Measurements from ENCODE around the gene SECISBP2.
"Not testable (repeated sequence)": the region's sequence is repeated elsewhere in the genome, so short reads cannot be mapped to it uniquely, and the experiment has no call there.

The SECISBP2 gene

DNA sequence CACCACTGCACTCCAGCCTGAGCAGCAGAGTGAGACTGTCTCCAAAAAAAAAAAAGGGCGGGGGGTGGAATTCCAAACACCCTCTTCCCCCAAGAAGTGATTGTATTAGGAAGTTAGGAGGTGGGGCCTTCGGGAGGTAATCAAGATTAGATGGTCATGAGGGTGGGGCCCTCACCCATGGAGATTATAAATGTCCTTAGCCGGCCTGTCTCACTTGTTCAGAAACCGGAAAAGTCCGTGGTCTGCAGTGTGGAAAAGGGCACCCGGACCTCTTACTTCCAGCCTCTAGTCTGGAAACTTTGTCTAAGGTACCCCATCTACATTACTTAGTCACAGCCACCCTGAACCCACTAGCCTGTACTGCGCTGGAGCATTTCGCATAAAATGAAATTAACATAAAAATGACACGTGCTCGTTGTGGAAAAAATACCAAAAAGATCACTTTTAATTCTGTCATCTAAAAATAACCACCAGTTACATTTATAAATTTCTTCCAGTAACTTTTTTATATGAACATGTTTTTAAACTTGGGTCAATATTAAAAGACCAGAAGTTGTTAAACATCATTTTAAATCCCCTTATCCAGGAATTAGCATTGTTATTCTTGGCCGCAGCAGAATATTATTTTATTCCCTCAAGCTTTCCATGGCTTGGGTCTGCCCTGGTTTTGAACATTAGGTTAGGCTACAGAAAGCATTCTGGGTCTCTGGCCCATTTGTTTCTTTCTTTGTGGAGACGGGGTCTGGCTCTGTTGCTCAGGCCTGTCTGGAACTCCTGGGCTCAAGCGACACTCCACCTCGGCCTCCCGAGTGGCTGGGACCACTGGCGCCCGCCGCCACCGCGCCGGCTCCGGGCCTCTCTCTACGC lies 8.5 kb upstream of the SECISBP2 start:
- no peak for DNase-seq

DNA sequence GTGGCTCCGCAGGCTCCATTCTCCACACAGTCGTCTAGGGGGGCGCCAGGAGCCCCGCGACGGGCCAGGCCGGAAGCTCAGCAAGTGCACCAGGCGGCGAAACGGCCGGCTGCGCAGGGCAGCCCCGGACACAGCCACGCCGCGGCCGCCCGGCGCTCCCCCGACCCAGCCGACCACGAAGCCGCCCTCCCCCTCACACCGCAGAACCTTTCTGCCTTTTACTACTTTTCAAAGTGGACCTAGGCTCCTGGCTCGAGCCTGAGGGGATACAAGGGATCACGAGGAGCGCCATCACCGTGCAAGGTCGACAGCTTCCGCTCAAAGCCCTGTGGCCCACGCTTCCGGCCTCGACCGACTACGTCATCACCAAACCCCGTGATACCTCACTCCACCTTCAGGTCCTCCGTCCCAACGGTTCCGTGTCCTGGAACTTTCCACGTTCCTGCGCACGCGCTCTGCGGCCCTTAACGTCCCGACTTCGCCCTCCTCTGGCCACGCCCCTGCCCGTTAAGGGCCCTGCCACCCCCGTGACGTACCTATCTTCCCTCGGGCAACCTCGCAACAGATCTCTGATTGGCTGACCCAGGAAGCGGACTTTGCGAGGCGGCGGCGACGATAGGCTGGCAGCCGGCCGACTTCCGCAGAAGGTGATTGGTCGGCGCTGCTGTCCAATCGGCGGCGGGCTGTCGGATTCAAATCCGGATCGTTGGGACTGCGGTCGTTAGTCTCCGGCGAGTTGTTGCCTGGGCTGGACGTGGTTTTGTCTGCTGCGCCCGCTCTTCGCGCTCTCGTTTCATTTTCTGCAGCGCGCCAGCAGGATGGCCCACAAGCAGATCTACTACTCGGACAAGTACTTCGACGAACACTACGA lies 7.6 kb upstream of the SECISBP2 start, which contains the start of gene CKS2:
Gene CKS2 (plus strand): TSS at position 721 of the 871 bp plus-strand sequence. CDS start 98 bp downstream, at position 819.
- DNase-seq = peak; percentile 100

DNA sequence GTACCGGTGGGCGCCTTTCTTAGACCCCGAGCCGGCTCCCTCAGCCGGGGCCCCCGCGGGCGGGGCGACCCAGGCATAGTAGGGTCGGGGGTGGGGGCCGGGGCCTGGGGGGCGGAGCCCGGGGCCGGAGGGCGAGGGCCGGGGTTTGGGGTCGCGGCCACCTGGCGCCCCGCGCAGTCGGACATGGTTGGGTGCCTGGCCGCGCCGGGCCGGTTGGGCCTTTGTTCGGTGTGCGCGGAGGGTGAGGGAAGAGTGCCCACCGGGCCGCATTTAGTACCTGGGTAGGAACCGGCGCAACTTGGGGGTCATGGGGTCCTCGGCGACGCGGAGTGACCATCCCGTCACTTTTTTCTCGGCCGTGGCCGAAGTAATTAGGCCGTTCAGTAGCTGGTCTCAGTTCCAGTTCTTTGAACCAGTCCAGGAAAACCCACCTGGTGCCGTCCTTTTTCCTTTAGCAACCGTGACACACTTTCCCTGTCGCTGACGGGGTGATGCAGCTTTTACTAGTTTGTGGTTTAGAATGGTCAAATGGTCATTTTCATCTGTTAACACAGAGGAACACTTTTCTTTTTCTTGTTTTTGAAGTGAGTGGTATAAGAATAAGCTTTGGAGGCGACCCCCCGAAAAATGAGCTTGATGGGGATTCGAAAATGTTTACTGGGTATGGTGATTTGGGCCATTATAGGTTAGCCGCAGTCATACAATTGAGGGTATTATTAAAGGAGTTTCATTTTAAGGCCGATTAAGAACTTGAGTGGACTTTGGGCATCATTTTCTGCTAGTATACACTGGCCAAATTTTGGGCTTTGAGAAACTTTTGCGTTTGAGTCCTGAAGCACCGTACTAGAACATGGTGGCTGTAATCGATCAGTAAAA lies 6.7 kb upstream of the SECISBP2 start:
- no peak for DNase-seq

DNA sequence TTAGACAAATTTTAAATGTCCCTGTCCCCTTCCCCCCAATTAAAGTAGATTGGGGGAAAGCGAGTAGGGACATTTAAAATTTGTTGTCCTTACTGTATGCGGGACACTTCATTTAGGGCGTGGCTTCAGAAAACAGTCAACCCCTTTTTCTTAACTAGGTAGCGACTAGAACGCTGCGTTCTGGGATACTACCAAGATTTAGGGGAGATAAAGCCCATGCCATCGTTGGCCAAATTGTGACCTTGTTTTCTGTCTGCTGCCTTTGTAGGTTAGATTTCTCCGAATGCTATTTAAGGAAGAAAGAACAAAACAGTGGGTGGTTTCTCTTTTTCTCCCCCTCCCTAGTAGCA lies 6.1 kb upstream of the SECISBP2 start:
- no peak for DNase-seq

DNA sequence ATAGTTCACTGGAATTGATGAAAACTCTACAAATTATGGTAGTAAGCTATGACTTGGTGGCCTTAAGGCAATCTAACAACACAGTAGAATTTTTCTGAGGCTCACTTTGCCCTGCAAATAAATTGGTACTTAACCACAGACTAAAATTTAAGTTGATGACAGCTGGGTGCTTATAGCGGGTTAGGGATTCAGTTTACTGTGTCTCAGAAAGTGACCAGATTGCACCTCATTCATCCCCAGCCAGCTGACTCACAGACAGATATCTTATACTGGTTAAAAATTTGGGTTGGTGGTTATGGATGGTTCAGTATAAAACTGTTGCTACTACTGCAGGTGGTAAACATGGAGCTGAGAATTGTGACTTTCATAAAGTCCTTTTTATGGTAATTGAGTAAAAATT lies 4.5 kb upstream of the SECISBP2 start:
- DNase-seq = no peak

DNA sequence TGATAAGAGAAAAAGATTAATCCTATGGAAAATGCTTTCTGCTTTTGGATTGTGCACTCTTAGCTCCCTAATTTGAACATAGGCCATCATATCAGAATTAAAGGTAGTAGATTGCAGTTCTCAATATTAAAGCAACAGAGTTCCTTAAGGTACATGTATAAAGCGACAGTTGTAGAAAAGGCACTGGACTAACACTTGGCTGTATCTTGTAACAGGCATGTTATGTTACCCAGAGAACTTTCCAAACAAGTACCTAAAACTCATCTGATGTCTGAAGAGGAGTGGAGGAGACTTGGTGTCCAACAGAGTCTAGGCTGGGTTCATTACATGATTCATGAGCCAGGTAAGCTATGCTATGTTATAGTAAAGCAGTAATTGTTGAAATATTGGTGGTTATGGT lies 3.3 kb upstream of the SECISBP2 start:
- DNase-seq = no peak

DNA sequence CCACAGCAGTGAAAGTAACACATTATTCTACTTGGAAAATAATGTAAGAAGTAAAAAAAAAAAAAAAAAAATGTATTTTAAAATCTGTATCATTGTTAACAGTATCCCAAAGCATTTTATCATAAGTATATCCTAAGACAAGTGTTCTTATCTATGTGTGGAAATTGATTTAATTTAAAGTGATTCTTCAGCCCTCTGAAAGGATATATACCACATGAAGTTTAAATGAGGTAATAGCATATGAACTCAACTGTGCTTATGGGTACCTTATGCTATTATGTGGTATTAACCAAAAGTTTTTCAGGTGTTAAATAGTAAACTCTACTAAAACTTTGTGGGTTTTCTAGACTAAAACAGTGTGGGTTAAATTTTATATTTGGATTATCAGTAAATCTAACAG lies 2.8 kb upstream of the SECISBP2 start:
- DNase-seq = no peak

DNA sequence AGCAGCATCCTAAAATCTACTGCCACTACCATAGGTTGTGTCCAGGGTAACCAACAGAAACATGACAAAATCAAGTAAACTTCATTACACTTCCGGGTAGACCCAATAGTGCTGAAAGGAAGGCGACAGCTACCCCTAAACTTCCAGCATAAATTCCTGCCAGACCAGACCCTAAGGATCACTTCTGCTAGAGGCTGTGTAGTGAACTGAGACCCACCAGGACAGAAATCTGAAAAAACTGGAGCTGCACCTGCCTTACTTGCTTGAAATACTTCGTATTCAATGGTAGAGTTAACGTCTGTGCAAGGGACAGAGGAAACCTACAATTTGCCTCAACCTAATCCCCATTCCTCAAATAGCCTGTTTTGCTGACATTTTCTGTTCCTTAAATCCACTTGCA lies 1.0 kb upstream of the SECISBP2 start:
- DNase-seq = no peak

DNA sequence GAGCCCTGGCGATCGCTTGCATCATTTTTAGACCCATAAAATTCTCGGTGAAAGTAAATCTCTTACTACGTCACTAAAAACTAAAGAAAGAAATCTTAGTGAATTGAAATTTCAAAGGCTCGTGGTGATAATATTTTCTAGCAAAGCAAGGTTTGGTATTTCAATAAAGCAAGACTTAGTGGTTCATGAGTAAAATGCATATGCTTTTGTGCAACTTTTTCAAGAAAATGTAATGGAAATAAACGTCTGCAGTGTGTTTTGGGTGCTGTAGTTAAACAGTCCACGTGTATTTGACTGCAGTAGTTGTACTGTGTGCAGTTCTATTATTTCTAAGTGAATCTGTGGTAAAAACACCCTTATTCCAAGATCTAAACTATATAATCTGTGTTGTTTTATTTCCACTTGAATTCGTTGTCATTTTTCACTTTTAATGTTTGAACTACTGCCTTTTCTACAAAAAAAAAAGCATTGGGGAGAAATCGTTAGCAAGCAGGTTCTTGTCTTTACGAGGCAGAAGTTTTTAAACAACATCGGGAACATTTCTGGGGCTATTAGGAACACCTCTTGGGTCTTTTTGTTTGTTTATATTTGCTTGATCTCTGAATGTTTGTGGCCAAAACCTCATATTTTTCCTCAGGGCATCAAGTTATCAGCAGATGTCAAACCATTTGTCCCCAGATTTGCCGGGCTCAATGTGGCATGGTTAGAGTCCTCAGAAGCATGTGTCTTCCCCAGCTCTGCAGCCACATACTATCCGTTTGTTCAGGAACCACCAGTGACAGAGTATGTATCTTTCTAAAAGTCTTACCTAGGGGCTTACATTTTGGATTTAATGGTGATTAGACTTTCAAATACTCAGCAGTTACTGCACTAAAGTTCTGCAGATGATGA lies 960 bp downstream of the SECISBP2 start:
- no peak for DNase-seq

DNA sequence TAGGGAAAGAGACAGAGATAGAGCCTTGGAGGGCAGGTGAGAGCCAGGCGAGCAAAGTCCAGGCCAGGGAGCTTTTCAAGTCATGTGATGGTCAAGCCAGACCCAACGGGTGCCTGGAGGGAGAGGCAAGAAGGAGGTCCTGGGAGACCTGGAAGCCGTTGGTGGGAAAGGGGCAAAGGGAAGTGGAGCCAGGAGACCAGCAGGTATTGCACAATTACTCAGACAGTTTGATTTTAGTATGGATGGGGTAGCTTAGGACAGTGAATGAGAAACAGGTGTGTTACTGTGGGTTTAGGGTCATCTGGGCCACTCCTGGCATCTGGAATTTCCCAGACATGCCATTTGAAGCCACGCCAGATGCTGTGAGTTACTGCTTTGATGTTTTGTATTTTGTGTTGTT lies 5.1 kb downstream of the SECISBP2 start:
- DNase-seq = no peak

DNA sequence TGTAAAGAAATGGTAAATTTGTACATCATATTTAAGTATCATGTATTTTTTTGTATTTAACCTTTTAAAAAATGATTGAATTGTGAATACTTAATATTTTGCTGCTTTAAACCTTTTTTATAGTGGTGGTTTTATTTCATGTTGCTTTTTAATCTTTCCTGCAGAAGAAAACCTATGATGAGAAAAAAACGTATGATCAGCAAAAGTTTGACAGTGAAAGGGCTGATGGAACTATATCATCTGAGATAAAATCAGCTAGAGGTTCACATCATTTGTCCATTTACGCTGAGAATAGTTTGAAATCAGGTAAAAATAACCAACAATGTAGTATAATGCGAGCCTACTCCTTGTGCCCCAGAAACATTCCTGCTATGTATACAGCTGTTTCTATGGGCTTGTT lies 7.4 kb downstream of the SECISBP2 start:
- DNase-seq = no peak

DNA sequence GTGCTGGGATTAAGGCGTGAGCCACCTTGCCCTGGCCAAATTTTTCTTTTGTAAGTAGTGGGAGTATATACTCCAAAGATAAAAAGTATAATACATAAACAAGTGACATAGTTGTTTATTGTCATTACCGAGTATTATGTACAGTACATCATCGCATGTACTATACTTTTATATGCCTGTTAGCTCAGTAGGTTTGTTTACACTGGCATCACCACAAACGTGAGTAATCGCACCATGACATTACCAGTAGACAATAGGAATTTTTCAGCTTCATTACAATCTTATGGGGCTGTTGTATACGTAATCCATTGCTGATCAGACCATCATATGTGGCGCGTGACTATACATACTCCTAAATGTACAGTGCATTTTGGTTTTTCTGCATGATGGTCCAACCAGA lies 9.8 kb downstream of the SECISBP2 start:
- no peak for DNase-seq

DNA sequence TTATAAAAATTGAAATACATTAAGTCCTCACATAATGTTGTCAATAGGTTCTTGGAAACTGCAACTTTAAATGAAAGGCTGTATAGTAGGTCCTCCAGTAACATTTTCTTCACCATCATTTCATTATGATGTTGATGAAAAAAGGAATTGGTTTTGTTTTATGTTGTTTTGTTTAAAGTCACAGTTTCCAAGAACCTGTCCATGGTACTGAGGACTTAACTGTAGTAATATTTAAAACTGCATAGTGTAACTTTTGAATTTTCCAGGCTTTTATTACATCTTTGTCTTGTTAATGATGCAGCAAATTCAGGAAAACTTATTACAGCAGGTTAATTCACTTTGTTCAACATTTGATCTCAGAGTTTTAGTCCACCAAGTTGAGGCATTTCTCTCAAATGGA lies 11.6 kb downstream of the SECISBP2 start:
- no peak for DNase-seq

DNA sequence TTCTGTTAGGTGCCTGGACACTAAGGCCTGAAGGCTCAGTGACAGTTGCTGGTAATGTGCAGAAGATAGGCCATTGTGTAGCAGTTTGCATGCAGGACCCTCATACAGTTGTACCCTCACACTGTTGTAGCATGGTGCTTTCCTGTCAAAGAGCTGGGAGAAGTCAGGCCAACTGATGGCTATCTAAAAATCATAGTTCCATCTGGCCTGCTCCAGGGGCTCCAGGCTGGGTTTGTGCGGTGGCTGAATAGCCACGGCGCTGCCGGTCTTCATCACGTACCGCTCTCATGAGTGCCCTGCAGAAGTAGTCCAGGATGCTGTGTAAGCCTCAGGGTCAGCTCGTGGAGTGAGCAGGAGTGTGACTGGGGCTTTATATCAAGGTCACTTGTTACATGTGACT lies 12.2 kb downstream of the SECISBP2 start:
- DNase-seq = no peak

DNA sequence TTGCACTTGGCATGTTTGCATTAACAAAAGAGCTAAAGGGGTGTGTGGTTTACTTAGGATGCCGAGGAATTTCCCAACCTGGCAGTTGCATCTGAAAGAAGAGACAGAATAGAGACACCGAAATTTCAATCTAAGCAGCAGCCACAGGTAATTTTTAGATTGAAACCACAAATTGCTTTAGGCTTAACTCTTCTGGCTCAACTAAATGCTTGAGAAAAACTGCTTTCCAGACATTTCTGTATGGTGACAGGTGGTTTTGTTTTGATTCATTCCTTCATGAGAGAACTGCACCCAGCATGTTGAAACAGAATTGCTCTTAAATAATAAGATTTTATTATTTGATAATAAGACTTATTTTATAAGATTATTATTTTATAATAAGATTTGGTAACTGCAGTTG lies 21.5 kb downstream of the SECISBP2 start:
- no peak for DNase-seq

DNA sequence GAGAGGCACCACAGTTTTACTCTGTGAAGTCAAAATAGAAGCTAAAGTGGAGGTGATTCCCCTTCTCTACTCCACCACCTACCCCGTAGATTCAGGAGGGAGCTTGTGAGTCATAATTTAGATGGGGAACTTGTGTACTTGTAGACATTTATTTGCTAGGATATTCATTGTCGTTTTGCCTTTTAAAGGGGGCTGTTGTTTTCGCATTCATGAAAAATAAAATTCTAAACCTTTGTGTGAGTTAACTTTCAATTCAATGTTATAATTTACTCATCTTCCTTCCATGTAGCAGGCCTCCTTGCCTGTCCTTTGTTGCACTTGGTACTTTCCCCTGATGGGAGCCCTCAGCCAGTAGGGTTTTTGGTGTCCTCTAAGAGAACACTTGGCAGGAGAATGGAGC lies 22.0 kb downstream of the SECISBP2 start:
- DNase-seq = no peak

DNA sequence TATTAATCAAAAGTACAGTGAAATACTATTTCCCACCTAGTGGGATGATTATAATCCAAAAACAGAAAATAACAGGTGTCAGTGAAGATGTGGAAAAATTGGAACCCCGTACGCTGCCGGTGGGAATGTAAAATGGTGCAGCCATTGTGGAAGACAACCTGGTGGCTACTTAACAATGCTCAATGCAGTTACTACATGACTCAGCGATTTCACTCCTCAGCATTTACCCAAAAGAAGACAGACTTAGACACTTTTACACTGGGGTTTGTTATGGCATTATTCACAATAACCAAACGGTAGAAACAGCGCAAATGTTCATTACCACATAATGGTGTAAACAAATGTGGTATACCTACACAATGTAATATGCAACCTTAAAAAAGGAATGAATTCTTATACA lies 23.9 kb downstream of the SECISBP2 start:
- no peak for DNase-seq

DNA sequence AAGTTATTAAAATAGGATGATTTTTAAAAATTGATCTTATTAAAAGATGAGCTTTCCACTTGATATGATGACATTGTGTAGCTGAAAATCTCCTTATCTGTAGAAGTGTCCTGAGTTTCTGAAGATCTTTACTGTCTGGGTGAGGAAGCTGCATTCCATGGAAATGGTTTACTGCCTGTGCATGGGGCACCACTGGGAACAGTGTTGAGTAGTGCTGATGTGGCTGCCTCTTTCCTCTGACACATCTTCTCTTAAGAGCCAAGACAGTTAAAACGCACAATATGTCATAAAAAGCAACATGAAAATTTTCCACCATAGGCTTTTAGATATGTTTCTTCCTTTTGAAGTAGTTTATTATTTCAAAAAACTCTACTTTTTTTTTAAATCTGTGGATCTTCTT lies 24.6 kb downstream of the SECISBP2 start:
- no peak for DNase-seq

DNA sequence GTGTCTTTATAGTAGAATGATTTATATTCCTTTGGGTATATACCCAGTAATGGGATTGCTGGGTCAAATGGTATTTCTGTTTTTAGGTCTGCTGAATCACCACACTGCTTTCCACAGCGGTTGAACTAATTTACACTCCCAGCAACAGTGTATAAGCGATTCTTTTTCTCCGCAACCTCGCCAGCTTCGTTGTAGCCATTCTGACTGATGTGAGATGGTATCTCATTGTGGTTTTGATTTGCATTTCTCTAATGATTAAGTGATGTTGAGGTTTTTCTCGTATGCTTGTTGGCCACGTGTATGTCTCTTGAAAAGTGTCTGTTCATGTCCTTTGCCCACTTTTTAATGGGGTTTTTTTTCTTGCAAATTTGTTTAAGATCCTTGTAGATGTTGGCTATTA lies 25.5 kb downstream of the SECISBP2 start:
- not testable (repeated sequence) for DNase-seq

DNA sequence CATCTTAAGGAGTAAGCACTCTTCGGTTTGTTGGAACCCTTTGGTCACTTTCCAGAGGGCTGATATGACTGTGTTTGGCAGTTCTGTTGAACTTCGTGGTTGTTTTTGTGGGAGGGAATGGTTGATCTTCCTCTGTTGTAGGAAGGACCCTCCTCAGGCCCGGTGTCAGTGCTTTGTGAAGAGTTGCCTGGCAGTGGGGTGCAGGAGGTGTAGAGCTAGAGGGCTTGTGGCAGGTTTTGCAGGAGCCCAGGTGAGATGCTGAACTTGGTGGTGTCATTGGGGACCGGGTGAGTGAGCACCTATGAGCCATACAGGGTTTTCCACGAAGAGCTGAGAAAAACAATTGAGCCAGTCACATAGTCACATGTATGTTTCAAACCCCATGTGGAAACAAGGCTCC lies 27.2 kb downstream of the SECISBP2 start:
- DNase-seq = no peak

DNA sequence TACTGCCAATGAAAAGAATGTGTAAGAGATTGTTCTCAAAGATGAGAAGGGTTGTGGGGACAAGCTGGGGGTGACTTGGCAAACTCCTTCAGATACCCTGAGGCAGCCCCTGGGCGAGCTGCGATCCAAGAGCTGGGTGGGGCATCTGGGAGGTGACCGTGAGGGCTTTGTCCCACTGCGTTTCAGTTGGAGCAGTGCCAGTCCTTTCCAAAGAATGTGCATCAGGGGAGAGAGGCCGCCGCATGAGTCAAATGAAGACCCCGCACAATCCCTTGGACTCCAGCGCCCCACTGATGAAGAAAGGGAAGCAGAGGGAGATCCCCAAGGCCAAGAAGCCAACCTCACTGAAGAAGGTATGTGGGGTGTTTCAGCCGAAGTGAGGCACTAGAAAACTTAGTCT lies 28.4 kb downstream of the SECISBP2 start:
- no peak for DNase-seq

DNA sequence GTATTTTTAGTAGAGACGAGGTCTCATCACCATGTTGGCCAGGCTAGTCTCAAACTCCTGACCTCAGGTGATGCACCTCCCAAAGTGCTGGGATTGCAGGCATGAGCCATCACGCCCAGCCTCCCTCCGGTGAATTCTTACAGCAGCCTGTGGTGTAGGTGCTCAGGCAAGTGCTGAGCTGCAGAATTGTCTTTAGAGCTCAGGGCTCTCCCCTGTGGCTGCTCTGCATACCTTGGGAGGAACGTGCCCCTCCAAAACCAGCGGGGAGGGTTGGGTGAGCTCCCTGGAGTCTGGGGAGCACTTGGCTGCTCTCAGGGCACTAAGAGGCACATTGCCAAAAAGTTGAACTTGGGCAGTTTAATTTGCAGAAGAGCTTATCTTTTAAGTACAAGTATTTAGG lies 29.4 kb downstream of the SECISBP2 start:
- DNase-seq = no peak
